ENCODE measurements around the gene WDFY4.

DNA sequence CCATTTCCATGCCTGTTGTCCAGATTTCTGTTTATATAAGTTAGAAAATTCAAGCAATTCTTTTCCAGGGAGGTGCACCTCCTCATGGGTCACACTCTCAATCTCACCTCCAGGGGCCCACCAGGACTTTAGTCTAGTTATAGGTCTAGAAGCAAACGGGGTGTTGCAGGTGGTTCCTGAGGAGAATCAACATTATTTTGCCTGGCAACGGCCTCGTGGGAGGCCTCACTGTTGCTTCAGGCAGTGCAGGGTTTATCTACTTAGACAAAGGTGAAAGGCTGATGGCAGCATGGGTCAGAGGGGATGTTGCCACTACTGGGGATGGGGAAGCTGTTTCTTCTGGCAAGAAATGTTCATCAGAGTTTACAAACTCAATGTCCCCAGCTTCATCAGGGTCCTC is 311.7 kb downstream of the WDFY4 start:
- TF ChIP-seq EZH2phosphoT487 (IDR thresholded peaks at IDR 0.05; ENCODE audit: unreplicated experiment) = no peak
- TF ChIP-seq, protein P1, sequence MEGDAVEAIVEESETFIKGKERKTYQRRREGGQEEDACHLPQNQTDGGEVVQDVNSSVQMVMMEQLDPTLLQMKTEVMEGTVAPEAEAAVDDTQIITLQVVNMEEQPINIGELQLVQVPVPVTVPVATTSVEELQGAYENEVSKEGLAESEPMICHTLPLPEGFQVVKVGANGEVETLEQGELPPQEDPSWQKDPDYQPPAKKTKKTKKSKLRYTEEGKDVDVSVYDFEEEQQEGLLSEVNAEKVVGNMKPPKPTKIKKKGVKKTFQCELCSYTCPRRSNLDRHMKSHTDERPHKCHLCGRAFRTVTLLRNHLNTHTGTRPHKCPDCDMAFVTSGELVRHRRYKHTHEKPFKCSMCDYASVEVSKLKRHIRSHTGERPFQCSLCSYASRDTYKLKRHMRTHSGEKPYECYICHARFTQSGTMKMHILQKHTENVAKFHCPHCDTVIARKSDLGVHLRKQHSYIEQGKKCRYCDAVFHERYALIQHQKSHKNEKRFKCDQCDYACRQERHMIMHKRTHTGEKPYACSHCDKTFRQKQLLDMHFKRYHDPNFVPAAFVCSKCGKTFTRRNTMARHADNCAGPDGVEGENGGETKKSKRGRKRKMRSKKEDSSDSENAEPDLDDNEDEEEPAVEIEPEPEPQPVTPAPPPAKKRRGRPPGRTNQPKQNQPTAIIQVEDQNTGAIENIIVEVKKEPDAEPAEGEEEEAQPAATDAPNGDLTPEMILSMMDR (conservative IDR thresholded peaks at IDR 0.05; ENCODE audit: low read depth in 2 of 2) = no peak
- TF ChIP-seq POLR2AphosphoS5 (IDR thresholded peaks at IDR 0.05; ENCODE audit: low read depth) = no peak
- TF ChIP-seq CREB1 (CRISPR knock-in tag; IDR thresholded peaks at IDR 0.05; ENCODE audit: low read depth) = no peak
- TF ChIP-seq EZH2 (IDR thresholded peaks at IDR 0.05; ENCODE audit: low read depth, unreplicated experiment) = no peak
- TF ChIP-seq JUNB (IDR thresholded peaks at IDR 0.05; ENCODE audit: unreplicated experiment) = no peak
- TF ChIP-seq, protein P2, sequence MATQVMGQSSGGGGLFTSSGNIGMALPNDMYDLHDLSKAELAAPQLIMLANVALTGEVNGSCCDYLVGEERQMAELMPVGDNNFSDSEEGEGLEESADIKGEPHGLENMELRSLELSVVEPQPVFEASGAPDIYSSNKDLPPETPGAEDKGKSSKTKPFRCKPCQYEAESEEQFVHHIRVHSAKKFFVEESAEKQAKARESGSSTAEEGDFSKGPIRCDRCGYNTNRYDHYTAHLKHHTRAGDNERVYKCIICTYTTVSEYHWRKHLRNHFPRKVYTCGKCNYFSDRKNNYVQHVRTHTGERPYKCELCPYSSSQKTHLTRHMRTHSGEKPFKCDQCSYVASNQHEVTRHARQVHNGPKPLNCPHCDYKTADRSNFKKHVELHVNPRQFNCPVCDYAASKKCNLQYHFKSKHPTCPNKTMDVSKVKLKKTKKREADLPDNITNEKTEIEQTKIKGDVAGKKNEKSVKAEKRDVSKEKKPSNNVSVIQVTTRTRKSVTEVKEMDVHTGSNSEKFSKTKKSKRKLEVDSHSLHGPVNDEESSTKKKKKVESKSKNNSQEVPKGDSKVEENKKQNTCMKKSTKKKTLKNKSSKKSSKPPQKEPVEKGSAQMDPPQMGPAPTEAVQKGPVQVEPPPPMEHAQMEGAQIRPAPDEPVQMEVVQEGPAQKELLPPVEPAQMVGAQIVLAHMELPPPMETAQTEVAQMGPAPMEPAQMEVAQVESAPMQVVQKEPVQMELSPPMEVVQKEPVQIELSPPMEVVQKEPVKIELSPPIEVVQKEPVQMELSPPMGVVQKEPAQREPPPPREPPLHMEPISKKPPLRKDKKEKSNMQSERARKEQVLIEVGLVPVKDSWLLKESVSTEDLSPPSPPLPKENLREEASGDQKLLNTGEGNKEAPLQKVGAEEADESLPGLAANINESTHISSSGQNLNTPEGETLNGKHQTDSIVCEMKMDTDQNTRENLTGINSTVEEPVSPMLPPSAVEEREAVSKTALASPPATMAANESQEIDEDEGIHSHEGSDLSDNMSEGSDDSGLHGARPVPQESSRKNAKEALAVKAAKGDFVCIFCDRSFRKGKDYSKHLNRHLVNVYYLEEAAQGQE (IDR thresholded peaks at IDR 0.05; ENCODE audit: unreplicated experiment) = no peak
- TF ChIP-seq, protein P3, sequence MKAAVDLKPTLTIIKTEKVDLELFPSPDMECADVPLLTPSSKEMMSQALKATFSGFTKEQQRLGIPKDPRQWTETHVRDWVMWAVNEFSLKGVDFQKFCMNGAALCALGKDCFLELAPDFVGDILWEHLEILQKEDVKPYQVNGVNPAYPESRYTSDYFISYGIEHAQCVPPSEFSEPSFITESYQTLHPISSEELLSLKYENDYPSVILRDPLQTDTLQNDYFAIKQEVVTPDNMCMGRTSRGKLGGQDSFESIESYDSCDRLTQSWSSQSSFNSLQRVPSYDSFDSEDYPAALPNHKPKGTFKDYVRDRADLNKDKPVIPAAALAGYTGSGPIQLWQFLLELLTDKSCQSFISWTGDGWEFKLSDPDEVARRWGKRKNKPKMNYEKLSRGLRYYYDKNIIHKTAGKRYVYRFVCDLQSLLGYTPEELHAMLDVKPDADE (IDR thresholded peaks at IDR 0.05) = no peak
- TF ChIP-seq STAT1 (IDR thresholded peaks at IDR 0.05; ENCODE audit: unreplicated experiment) = no peak
- TF ChIP-seq NANOG (IDR thresholded peaks at IDR 0.05; ENCODE audit: borderline replicate concordance) = no peak
- TF ChIP-seq ZNF114 (CRISPR knock-in tag; IDR thresholded peaks at IDR 0.05) = no peak
- TF ChIP-seq ZNF331 (CRISPR knock-in tag; IDR thresholded peaks at IDR 0.05; ENCODE audit: low read depth) = no peak
- TF ChIP-seq, protein P4, sequence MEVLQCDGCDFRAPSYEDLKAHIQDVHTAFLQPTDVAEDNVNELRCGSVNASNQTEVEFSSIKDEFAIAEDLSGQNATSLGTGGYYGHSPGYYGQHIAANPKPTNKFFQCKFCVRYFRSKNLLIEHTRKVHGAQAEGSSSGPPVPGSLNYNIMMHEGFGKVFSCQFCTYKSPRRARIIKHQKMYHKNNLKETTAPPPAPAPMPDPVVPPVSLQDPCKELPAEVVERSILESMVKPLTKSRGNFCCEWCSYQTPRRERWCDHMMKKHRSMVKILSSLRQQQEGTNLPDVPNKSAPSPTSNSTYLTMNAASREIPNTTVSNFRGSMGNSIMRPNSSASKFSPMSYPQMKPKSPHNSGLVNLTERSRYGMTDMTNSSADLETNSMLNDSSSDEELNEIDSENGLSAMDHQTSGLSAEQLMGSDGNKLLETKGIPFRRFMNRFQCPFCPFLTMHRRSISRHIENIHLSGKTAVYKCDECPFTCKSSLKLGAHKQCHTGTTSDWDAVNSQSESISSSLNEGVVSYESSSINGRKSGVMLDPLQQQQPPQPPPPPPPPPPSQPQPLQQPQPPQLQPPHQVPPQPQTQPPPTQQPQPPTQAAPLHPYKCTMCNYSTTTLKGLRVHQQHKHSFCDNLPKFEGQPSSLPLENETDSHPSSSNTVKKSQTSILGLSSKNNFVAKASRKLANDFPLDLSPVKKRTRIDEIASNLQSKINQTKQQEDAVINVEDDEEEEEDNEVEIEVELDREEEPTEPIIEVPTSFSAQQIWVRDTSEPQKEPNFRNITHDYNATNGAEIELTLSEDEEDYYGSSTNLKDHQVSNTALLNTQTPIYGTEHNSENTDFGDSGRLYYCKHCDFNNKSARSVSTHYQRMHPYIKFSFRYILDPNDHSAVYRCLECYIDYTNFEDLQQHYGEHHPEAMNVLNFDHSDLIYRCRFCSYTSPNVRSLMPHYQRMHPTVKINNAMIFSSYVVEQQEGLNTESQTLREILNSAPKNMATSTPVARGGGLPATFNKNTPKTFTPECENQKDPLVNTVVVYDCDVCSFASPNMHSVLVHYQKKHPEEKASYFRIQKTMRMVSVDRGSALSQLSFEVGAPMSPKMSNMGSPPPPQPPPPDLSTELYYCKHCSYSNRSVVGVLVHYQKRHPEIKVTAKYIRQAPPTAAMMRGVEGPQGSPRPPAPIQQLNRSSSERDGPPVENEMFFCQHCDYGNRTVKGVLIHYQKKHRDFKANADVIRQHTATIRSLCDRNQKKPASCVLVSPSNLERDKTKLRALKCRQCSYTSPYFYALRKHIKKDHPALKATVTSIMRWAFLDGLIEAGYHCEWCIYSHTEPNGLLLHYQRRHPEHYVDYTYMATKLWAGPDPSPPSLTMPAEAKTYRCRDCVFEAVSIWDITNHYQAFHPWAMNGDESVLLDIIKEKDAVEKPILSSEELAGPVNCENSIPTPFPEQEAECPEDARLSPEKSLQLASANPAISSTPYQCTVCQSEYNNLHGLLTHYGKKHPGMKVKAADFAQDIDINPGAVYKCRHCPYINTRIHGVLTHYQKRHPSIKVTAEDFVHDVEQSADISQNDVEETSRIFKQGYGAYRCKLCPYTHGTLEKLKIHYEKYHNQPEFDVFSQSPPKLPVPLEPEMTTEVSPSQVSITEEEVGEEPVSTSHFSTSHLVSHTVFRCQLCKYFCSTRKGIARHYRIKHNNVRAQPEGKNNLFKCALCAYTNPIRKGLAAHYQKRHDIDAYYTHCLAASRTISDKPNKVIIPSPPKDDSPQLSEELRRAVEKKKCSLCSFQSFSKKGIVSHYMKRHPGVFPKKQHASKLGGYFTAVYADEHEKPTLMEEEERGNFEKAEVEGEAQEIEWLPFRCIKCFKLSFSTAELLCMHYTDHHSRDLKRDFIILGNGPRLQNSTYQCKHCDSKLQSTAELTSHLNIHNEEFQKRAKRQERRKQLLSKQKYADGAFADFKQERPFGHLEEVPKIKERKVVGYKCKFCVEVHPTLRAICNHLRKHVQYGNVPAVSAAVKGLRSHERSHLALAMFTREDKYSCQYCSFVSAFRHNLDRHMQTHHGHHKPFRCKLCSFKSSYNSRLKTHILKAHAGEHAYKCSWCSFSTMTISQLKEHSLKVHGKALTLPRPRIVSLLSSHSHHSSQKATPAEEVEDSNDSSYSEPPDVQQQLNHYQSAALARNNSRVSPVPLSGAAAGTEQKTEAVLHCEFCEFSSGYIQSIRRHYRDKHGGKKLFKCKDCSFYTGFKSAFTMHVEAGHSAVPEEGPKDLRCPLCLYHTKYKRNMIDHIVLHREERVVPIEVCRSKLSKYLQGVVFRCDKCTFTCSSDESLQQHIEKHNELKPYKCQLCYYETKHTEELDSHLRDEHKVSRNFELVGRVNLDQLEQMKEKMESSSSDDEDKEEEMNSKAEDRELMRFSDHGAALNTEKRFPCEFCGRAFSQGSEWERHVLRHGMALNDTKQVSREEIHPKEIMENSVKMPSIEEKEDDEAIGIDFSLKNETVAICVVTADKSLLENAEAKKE (CRISPR knock-in tag; IDR thresholded peaks at IDR 0.05) = no peak
